Measurements from ENCODE around the gene COQ8B. TPM values are rescaled to one million over a fixed set of nuclear protein-coding genes. Genes with fewer than 3 reads are reported as not detected.

Gene COQ8B
- total RNA-seq, 4 donors from 2014 or later: 32.4 to 92.8 (median 41.9) TPM

DNA sequence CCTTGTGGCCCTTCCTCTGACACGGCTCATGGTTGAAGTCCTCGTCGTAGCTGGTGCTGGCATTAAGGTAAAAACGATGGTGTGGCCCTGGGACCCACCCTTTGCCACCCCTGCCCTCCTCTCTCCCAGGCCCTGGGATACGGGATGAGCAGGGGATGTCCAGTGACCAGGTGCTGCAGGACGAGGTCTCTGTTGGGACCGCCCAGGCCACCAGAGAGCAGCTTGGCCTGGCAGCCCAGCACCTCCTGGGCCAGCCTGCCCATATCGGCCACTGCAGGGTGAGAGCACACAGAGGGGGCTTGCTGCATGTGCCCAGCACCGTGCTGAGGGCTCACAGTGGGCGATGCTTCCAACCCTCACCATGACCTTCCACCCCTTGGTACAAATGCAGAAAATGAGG lies 27.2 kb upstream of the COQ8B start:
- peaks cover 0 to 17% (median 0%) of the 10 kb centered on the region in 3 donors for H3K36me3 ChIP-seq
- H3K9me3 ChIP-seq: no peaks in the 10 kb centered on the region
- H3K4me3 ChIP-seq: no peak overlapping the region
- no peak for DNase-seq
- H3K27me3 ChIP-seq: no peaks in the 10 kb centered on the region
- peaks cover 0 to 5% (median 0%) of the 10 kb centered on the region in 4 donors for H3K4me1 ChIP-seq
- no peak overlapping the region for H3K27ac ChIP-seq
- TF ChIP-seq, protein P1, sequence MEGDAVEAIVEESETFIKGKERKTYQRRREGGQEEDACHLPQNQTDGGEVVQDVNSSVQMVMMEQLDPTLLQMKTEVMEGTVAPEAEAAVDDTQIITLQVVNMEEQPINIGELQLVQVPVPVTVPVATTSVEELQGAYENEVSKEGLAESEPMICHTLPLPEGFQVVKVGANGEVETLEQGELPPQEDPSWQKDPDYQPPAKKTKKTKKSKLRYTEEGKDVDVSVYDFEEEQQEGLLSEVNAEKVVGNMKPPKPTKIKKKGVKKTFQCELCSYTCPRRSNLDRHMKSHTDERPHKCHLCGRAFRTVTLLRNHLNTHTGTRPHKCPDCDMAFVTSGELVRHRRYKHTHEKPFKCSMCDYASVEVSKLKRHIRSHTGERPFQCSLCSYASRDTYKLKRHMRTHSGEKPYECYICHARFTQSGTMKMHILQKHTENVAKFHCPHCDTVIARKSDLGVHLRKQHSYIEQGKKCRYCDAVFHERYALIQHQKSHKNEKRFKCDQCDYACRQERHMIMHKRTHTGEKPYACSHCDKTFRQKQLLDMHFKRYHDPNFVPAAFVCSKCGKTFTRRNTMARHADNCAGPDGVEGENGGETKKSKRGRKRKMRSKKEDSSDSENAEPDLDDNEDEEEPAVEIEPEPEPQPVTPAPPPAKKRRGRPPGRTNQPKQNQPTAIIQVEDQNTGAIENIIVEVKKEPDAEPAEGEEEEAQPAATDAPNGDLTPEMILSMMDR (IDR thresholded peaks at IDR 0.05): no peak
- TF ChIP-seq POLR2A (IDR thresholded peaks at IDR 0.05): no peak

DNA sequence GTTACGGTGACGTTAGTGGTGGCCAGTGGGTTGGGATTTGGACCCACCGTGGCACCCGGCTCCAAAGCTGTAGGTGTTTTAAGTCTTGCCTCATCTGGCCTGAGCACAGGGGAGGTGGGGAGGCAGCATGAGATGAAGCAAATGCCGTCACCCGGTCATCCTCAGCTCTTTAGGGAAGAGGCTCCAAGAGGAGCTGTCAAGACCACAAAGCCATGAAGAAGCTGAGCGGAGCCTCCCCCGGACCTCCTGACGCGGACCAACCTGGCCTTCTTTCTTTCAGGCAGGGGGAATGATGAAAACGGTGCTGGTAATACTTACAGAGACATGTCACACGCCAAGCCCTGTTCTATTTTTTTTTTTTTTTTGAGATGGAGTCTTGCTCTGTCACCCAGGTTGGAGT lies 26.2 kb upstream of the COQ8B start:
- Histone ChIP-seq H3K4me3 (no peak overlapping the region), H3K27ac (no peak overlapping the region), H3K9me3 (no peaks in the 10 kb centered on the region), H3K4me1 (peaks cover 0 to 6% (median 0%) of the 10 kb centered on the region in 4 donors), H3K36me3 (peaks cover 0 to 27% (median 0%) of the 10 kb centered on the region in 3 donors), H3K27me3 (no peaks in the 10 kb centered on the region)
- no peak for TF ChIP-seq POLR2A (IDR thresholded peaks at IDR 0.05)
- TF ChIP-seq, protein P1 (IDR thresholded peaks at IDR 0.05): no peak
- DNase-seq: no peak

DNA sequence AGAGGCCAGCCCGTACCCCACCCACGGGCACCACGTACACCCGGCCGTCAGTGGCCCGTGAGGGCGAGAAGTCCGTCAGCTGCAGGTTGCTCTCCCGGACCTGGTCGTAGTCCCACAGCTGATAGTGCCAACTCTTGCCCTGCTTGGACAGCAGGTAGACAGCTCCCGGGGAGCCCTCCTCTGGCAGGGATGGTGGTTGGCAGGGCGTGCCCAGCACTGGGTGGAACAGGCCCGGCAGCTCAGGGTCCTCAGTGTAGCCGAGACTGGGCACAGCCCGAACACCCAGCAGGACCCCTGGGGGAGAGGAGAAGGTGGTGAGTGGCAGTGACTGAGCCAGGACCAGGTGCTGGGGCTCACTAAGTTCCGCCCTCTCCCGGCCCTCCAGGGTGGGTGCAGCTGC lies 25.8 kb upstream of the COQ8B start:
- peaks cover 0 to 10% (median 0%) of the 10 kb centered on the region in 4 donors for H3K4me1 ChIP-seq
- no peak overlapping the region for H3K27ac ChIP-seq
- no peak for DNase-seq
- no peak overlapping the region for H3K4me3 ChIP-seq
- no peaks in the 10 kb centered on the region for H3K27me3 ChIP-seq
- H3K36me3 ChIP-seq: peaks cover 0 to 31% (median 0%) of the 10 kb centered on the region in 3 donors
- no peak for TF ChIP-seq POLR2A (IDR thresholded peaks at IDR 0.05)
- TF ChIP-seq, protein P1 (IDR thresholded peaks at IDR 0.05): peak in 1 of 6 experiments; percentile 7
- H3K9me3 ChIP-seq: no peaks in the 10 kb centered on the region

DNA sequence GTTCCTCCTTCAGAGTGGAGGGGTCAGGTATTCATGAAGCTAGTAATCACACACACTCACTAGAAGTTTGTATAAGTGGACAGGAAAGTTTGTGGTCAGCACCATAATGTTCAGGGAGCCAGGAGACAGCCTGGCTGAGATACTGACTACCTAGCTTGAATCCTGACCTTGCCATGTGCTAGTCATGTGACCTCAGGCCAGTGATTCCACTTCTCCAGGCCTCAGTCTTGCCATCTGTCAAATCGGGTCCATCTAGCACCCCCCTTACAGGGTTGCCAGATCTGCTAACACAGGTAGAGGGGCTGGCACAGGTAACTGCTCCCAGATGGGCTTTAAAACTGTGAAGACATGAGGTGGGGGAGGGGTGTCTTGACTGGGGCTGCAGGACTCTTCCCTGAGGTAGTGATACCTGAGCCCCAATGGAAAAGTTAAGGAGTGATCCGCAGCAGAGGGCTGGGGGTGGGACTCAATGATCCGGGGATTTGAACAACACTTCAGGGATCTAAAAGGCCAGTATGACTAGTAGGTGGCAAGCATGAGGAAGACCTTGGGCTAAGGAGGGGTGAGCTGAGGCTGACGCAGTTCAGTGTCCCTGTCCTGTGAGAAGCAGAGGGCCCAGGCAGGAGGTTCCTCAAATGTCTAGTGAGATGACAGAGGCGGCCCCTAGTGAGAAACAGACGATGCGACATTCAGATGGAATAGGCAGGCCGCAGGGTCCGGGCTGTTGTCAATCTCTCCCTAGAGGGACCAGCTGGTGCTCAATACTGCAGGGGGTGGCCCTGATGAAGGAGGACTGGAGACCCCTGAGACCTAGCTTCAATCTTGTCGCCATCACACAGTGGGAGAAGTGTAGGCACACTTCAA lies 25.1 kb upstream of the COQ8B start:
- H3K36me3 ChIP-seq: peaks cover 0 to 38% (median 0%) of the 10 kb centered on the region in 3 donors
- no peak overlapping the region for H3K4me3 ChIP-seq
- no peak for DNase-seq
- H3K9me3 ChIP-seq: no peaks in the 10 kb centered on the region
- no peaks in the 10 kb centered on the region for H3K27me3 ChIP-seq
- TF ChIP-seq, protein P1 (IDR thresholded peaks at IDR 0.05): no peak
- TF ChIP-seq POLR2A (IDR thresholded peaks at IDR 0.05): no peak
- H3K27ac ChIP-seq: peak overlapping the region in 1 of 4 donors; percentile 23
- H3K4me1 ChIP-seq: peaks cover 0 to 11% (median 0%) of the 10 kb centered on the region in 4 donors

DNA sequence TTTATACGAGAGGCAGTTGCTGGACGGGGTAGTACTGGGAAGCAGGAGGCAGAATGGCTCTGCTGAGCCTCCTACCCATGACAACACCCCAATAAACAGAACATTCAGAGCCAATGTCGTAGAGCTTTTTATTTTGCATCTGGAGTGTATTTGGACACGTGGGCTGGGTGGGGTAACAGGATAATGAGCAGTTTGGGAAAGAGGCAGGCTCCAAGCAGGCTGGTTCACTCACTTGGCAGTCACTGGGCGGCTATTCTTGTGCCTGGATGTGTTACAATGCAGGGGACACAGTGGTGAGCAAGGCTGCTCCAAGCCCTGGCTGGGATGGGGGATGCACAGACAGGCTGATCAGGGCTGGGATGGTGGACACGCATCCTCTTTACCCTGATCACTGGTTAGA lies 24.1 kb upstream of the COQ8B start:
- no peak overlapping the region for H3K4me3 ChIP-seq
- TF ChIP-seq POLR2A (IDR thresholded peaks at IDR 0.05): no peak
- TF ChIP-seq, protein P1 (IDR thresholded peaks at IDR 0.05): no peak
- no peaks in the 10 kb centered on the region for H3K27me3 ChIP-seq
- H3K27ac ChIP-seq: peak overlapping the region in 1 of 4 donors; percentile 58
- peaks cover 0 to 13% (median 0%) of the 10 kb centered on the region in 4 donors for H3K4me1 ChIP-seq
- no peaks in the 10 kb centered on the region for H3K9me3 ChIP-seq
- H3K36me3 ChIP-seq: peaks cover 0 to 48% (median 0%) of the 10 kb centered on the region in 3 donors
- DNase-seq: no peak
